ENCODE measurements around the gene LRRFIP1. TPM values are rescaled to one million over a fixed set of nuclear protein-coding genes. Genes with fewer than 3 reads are reported as not detected.

LRRFIP1 gene
- total and polyA plus RNA-seq, 2 of the 13 experiments (the other 11 are each of a cell fraction or from before 2014, with no cell fraction given): 15.9 to 40.5 TPM

- no peak for TF ChIP-seq ZFP90 (CRISPR knock-in tag; IDR thresholded peaks at IDR 0.05; ENCODE audit: borderline replicate concordance)
- TF ChIP-seq DNMT3B (CRISPR knock-in tag; conservative IDR thresholded peaks at IDR 0.05): no peak
- no peak for TF ChIP-seq ZNF7 (CRISPR knock-in tag; IDR thresholded peaks at IDR 0.05)
- no peak for TF ChIP-seq SPEN (CRISPR knock-in tag; IDR thresholded peaks at IDR 0.05; ENCODE audit: low read depth)
- TF ChIP-seq HOXA9 (CRISPR knock-in tag; IDR thresholded peaks at IDR 0.05; ENCODE audit: borderline replicate concordance): 0 out of 2 replicates have a peak, but pooled peaks have one; percentile 57
- TF ChIP-seq XBP1 (CRISPR knock-in tag; IDR thresholded peaks at IDR 0.05): no peak
- TF ChIP-seq POLR2G (IDR thresholded peaks at IDR 0.05; ENCODE audit: low read depth, low read length): 0 out of 2 replicates have a peak, but pooled peaks have one; percentile 9
- TF ChIP-seq ZSCAN21 (CRISPR knock-in tag; IDR thresholded peaks at IDR 0.05; ENCODE audit: borderline replicate concordance): no peak
- TF ChIP-seq SALL1 (CRISPR knock-in tag; IDR thresholded peaks at IDR 0.05): peak; percentile 38; the same call in 1 of the 2 replicates
- peak; percentile 7 for TF ChIP-seq U2AF1 (optimal IDR thresholded peaks at IDR 0.05; ENCODE audit: low read depth, low read length)
- TF ChIP-seq CHD2 (IDR thresholded peaks at IDR 0.05; ENCODE audit: low read depth, low read length): no peak
- peak; percentile 63; the same call in 1 of the 2 replicates for TF ChIP-seq MXD3 (CRISPR knock-in tag; IDR thresholded peaks at IDR 0.05)
- TF ChIP-seq GTF2F1 (IDR thresholded peaks at IDR 0.05; ENCODE audit: low read length): no peak
- no peak for TF ChIP-seq MED8 (CRISPR knock-in tag; IDR thresholded peaks at IDR 0.05; ENCODE audit: insufficient replicate concordance)
- TF ChIP-seq GTF3A (CRISPR knock-in tag; conservative IDR thresholded peaks at IDR 0.05): no peak
- no peak for TF ChIP-seq TBL1XR1 (IDR thresholded peaks at IDR 0.05; ENCODE audit: borderline replicate concordance, low read length, partially characterized antibody)
- no peak for TF ChIP-seq TCF7 (IDR thresholded peaks at IDR 0.05; ENCODE audit: low read depth)
- TF ChIP-seq ZNF543 (CRISPR knock-in tag; IDR thresholded peaks at IDR 0.05): 0 out of 2 replicates have a peak, but pooled peaks have one; percentile 5
- TF ChIP-seq NR0B2 (CRISPR knock-in tag; IDR thresholded peaks at IDR 0.05): peak; percentile 79; the same call in 1 of the 2 replicates
- no peak for TF ChIP-seq SMAD3 (CRISPR knock-in tag; IDR thresholded peaks at IDR 0.05)
- 0 out of 2 replicates have a peak, but pooled peaks have one; percentile 27 for TF ChIP-seq SAFB2 (CRISPR knock-in tag; IDR thresholded peaks at IDR 0.05; ENCODE audit: borderline replicate concordance, low read depth)
- no peak for TF ChIP-seq FOXJ3 (CRISPR knock-in tag; IDR thresholded peaks at IDR 0.05; ENCODE audit: borderline replicate concordance)
- TF ChIP-seq ZNF670 (CRISPR knock-in tag; IDR thresholded peaks at IDR 0.05; ENCODE audit: borderline replicate concordance): peak; percentile 55; the same call in 1 of the 2 replicates
- no peak for TF ChIP-seq NR2F2 (IDR thresholded peaks at IDR 0.05; ENCODE audit: borderline replicate concordance, low read depth)
- no peak for TF ChIP-seq ZFP1 (CRISPR knock-in tag; IDR thresholded peaks at IDR 0.05)
- TF ChIP-seq HOXA7 (CRISPR knock-in tag; IDR thresholded peaks at IDR 0.05): no peak
- peak; percentile 22; the same call in 1 of the 2 replicates for TF ChIP-seq TFDP1 (CRISPR knock-in tag; IDR thresholded peaks at IDR 0.05; ENCODE audit: borderline replicate concordance)
- 0 out of 2 replicates have a peak, but pooled peaks have one; percentile 45 for TF ChIP-seq DNMT1 (CRISPR knock-in tag; IDR thresholded peaks at IDR 0.05)
- no peak for TF ChIP-seq ZNF792 (CRISPR knock-in tag; IDR thresholded peaks at IDR 0.05)
- TF ChIP-seq ZNF720 (CRISPR knock-in tag; IDR thresholded peaks at IDR 0.05): no peak
- TF ChIP-seq ZBTB7B (CRISPR knock-in tag; IDR thresholded peaks at IDR 0.05): no peak
Observed at GRCh38 chr2:237692601-237693290, 65.4 kb downstream of the LRRFIP1 start (continued).

All from HepG2 (cell line).